K562 (cell line): Measurements from ENCODE around the gene PLAAT5. TPM values are rescaled to one million over a fixed set of nuclear protein-coding genes. Genes with fewer than 3 reads are reported as not detected.

Experiments
- ATAC-seq: fragments of 200-7000 bp; cut with Tn5 transposase; 3 replicates; pipeline ENCODE4 v1.9.1; 2020; ENCODE audit warnings: moderate library complexity
- BruUV-seq: library from RNA; stranded (reverse); fragments of 400-500 nt; replicated peaks from 2 replicates; lab custom pipeline; 2021; lab: Mats Ljungman, UMichigan
- CTCF ChIA-PET: fragments of 300-600 bp; formaldehyde crosslinking; extraction: SDS; loops from one replicate; lab custom pipeline; 2021; ENCODE audit warnings: low intra/inter-chr PET ratio; lab: Yijun Ruan, JAX
- POLR2A ChIA-PET: fragments of 300-600, 350-650 bp; sonication (Branson Sonifier 250); formaldehyde crosslinking; extraction: SDS; loops from one replicate; lab custom pipeline; 2021; ENCODE audit warnings: antibody characterized with exemption, inconsistent platforms; lab: Yijun Ruan, JAX
- DNase-seq, 4 experiments: peaks; one replicate each; pipeline versions ENCODE4 v3.0.0 to v3.0.0-alpha.2; 2011 to 2018; ENCODE audit warnings: low spot score in 3 of 4, mixed read lengths in 3 of 4; ENCODE audit errors: extremely low read depth in 1 of 4
- FAIRE-seq: peaks from 2 replicates; lab custom pipeline; 2011; peaks lifted over from hg19 to GRCh38; lab: Jason Lieb, UNC
- H2AFZ ChIP-seq: 2 replicates; pipeline ENCODE4 v1.6.0; 2011; ENCODE audit warnings: low read depth, low read length, control low read depth, inconsistent platforms
- H3K27ac ChIP-seq: fragments of 200-600 bp; 3 replicates; pipeline ENCODE4 v1.8.0; 2011; ENCODE audit warnings: low read depth, mild to moderate bottlenecking, control low read depth, inconsistent platforms, low read length, moderate library complexity, mixed read lengths; ENCODE audit errors: extremely low read depth
- H3K27me3 ChIP-seq, 2 experiments: fragments of 300-600 bp in 1 of 2; 2 replicates in 1 of 2; 3 replicates in 1 of 2; pipeline versions ENCODE4 v1.6.0 to v1.8.0; 2011; ENCODE audit warnings: inconsistent platforms in 2 of 2, low read length in 2 of 2, mild to moderate bottlenecking in 1 of 2, mixed read lengths in 1 of 2, moderate library complexity in 1 of 2; ENCODE audit not compliant: control insufficient read depth in 2 of 2, insufficient read depth in 2 of 2
- H3K36me3 ChIP-seq: fragments of 300-600 bp; 3 replicates; pipeline ENCODE4 v1.8.0; 2011; ENCODE audit warnings: mild to moderate bottlenecking, low read length, inconsistent platforms; ENCODE audit not compliant: control insufficient read depth, insufficient read depth
- H3K4me1 ChIP-seq, 2 experiments: fragments of 200-600 bp in 1 of 2; replicated peaks in 1 of 2; 2 replicates in 1 of 2; 3 replicates in 1 of 2; pipeline versions ENCODE4 v1.5.1 to v1.8.0; 2011; ENCODE audit warnings: inconsistent platforms in 2 of 2, low read length in 2 of 2, mild to moderate bottlenecking in 1 of 2, mixed read lengths in 1 of 2, moderate library complexity in 1 of 2; ENCODE audit not compliant: control insufficient read depth in 2 of 2, insufficient read depth in 2 of 2
- H3K4me2 ChIP-seq: 2 replicates; pipeline ENCODE4 v1.6.1; 2011; ENCODE audit warnings: low read length, control low read depth, inconsistent platforms, mixed read lengths; ENCODE audit not compliant: insufficient read depth
- H3K4me3 ChIP-seq: fragments of 200-600 bp; sonication (generic), shearing (Covaris generic); 2 replicates; pipeline ENCODE4 v1.5.1; 2016; ENCODE audit warnings: control low read depth, inconsistent platforms
- H3K79me2 ChIP-seq: fragments of 200-600 bp; 3 replicates; pipeline ENCODE4 v1.8.0; 2011; ENCODE audit warnings: low read length, inconsistent platforms; ENCODE audit not compliant: control insufficient read depth, insufficient read depth
- H3K9ac ChIP-seq, 2 experiments: 2 replicates each; pipeline versions ENCODE4 v1.6.0 to v1.6.1; 2011; ENCODE audit warnings: low read depth in 2 of 2, low read length in 2 of 2, control low read depth in 1 of 2, inconsistent platforms in 1 of 2, mild to moderate bottlenecking in 1 of 2, mixed read lengths in 1 of 2; ENCODE audit not compliant: insufficient read depth in 1 of 2
- H3K9me1 ChIP-seq: one replicate; pipeline ENCODE4 v1.6.0; 2011; ENCODE audit warnings: inconsistent platforms, mild to moderate bottlenecking, low read length, moderate library complexity; ENCODE audit not compliant: control insufficient read depth, insufficient read depth
- H3K9me3 ChIP-seq: replicated peaks from 2 replicates; pipeline ENCODE4 v1.5.1; 2011; ENCODE audit warnings: low read depth, low read length, inconsistent platforms; ENCODE audit not compliant: control insufficient read depth, insufficient read depth
- H4K20me1 ChIP-seq: replicated peaks from 2 replicates; pipeline ENCODE4 v1.6.1; 2011; ENCODE audit warnings: low read length, inconsistent platforms, mixed read lengths; ENCODE audit not compliant: control insufficient read depth, insufficient read depth
- CTBP1 ChIP-seq: fragments of 450-650 bp; IDR thresholded peaks from 2 replicates; pipeline ENCODE4 v1.6.1; 2016; ENCODE audit warnings: borderline replicate concordance
- DIDO1 ChIP-seq: fragments of 450-650 bp; IDR thresholded peaks from 2 replicates; pipeline ENCODE4 v1.6.1; 2016; ENCODE audit warnings: low read depth, missing biosample characterization, missing genetic modification characterization
- GTF2F1 ChIP-seq: IDR thresholded peaks from 2 replicates; pipeline ENCODE4 v1.6.1; 2011; ENCODE audit warnings: low read depth, low read length, improper control_type of control experiment
- KLF16 ChIP-seq: IDR thresholded peaks from 2 replicates; pipeline ENCODE4 v1.6.1; 2016; ENCODE audit warnings: antibody characterized with exemption
- MED1 ChIP-seq: sonication (generic); formaldehyde crosslinking; IDR thresholded peaks from 2 replicates; pipeline ENCODE4 v1.8.1; 2023; ENCODE audit warnings: missing genetic modification reagents, borderline replicate concordance
- MTF1 ChIP-seq: fragments of 250-450 bp; sonication (Bioruptor Pico); IDR thresholded peaks from 2 replicates; pipeline ENCODE4 v1.9.0; 2021; ENCODE audit warnings: moderate library complexity, mild to moderate bottlenecking, inconsistent platforms, borderline replicate concordance
- POLR2A ChIP-seq: fragments of 450-650 bp; conservative IDR thresholded peaks from 2 replicates; pipeline ENCODE4 v1.6.1; 2016
- WGBS: fragments of 100-300 bp; shearing (Covaris generic); methylation state at CpG from one replicate; pipeline ENCODE4 v1.1.6; 2016; ENCODE audit warnings: low coverage, mixed read lengths; ENCODE audit not compliant: insufficient coverage; ENCODE audit errors: missing lambda C conversion rate; 5-methylcytosine and 5-hydroxymethylcytosine counted together
- in situ Hi-C: fragments of 300-500 bp; cut with MboI; formaldehyde crosslinking; loops from 4 replicates; pipeline ENCODE4 v1.15.0; 2018; ENCODE audit warnings: inconsistent platforms, mixed read lengths
- intact Hi-C: fragments of 100-400 bp; cut with micrococcal nuclease; formaldehyde crosslinking; loops from 2 replicates; pipeline ENCODE4 v1.14.2; 2022
- polyA plus RNA-seq, 8 experiments: library from polyadenylated mRNA; depleted of rRNA in 4 of 8; stranded (reverse) in 5 of 8; unstranded in 3 of 8; fragments of >200 nt; fragmentation: Nextera tagmentation in 2 of 8; fragmentation: Illumina TruSeq in 1 of 8; extraction: Ambion mirVana in 2 of 8; extraction: Trizol in 1 of 8; gene quantifications; 2 replicates each; pipeline versions ENCODE4 v1.2.1 to v1.2.3, GENCODE V29; 2011 to 2014; ENCODE audit warnings: inconsistent platforms in 1 of 8, missing spikeins in 1 of 8
- total RNA-seq, 7 experiments: library from RNA; depleted of rRNA in 6 of 7; stranded (reverse); fragments of >200 nt in 6 of 7; fragmentation: Illumina TruSeq in 2 of 7; extraction: Trizol in 2 of 7; gene quantifications; 2 replicates each; pipeline versions ENCODE4 v1.2.1 to v1.2.3, GENCODE V29; 2011 to 2021; ENCODE audit warnings: low replicate concordance in 1 of 7

Gene PLAAT5
- total and polyA plus RNA-seq, 9 of the 15 experiments (the other 6 are each of a cell fraction or from before 2014, with no cell fraction given) = not detected

DNA sequence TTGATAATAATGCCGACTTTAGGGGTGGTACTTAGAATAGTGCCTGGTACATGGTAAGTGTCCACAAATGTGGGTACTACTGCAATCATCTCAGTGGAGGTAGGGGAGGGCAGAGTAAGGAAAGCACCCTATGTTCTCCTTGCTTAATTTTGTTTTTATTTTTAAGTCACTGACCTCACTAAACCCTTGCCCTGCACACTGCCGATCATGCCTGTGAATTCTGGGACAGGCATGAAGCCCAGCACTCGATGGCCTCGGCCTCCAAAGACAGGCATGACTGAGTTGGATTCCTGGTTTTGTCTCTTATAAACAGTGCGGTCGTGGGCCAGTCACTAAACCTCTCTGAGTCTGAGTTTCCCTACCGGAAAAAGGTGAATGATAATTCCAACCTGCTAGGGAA, 21.8 kb upstream of the PLAAT5 start:
- BruUV-seq = no TSS peak
- Histone ChIP-seq H3K4me1 (peaks cover 20 to 22% of the 10 kb centered on the region in 2 experiments), H3K79me2 (no peaks in the 10 kb centered on the region), H3K9me3 (no peaks in the 10 kb centered on the region), H4K20me1 (no peaks in the 10 kb centered on the region), H3K27me3 (no peaks in the 10 kb centered on the region), H3K4me3 (no peak overlapping the region), H2AFZ (no peak overlapping the region), H3K9ac (no peak overlapping the region), H3K4me2 (no peak overlapping the region), H3K36me3 (no peaks in the 10 kb centered on the region), H3K9me1 (no peaks in the 10 kb centered on the region)
- no peak for FAIRE-seq
- DNase-seq = no peak
- WGBS = 68% methylated on average over 7 of the region's 7 CpGs
- ATAC-seq = no peak
- CTCF ChIA-PET = no interaction called here
- intact Hi-C loops = no loop called here
- POLR2A ChIA-PET = no interaction called here
- TF ChIP-seq MED1 (CRISPR knock-in tag) (no peak), MTF1 (no peak), GTF2F1 (no peak), POLR2A (no peak), CTBP1 (no peak), DIDO1 (tag) (no peak), KLF16 (no peak)
- TF ChIP-seq, all 486 proteins: peak for 0
- in situ Hi-C loops = no loop called here
- no peak overlapping the region for H3K27ac ChIP-seq
